Stomach (tissue), 9 donors: ENCODE data around the gene SYNDIG1. TPM values are rescaled to one million over a fixed set of nuclear protein-coding genes. Genes with fewer than 3 reads are reported as not detected.

Source experiments
- DNase-seq, 2 donors: peaks; one replicate each; pipeline versions ENCODE4 v3.0.0 to v3.0.0-alpha.2; 2013 to 2019
- H3K27ac ChIP-seq, 5 donors: fragments of 200-600 bp in 4 of 5; sonication (generic) in 4 of 5; one replicate each; pipeline ENCODE4 v1.5.1; 2013 to 2019; ENCODE audit warnings: mild to moderate bottlenecking in 1 of 5, moderate library complexity in 1 of 5
- H3K27me3 ChIP-seq, 3 donors: fragments of 200-600 bp; sonication (generic); one replicate each; pipeline ENCODE4 v1.5.1; 2017 to 2019; ENCODE audit warnings: mixed run types in 1 of 3
- H3K36me3 ChIP-seq, 4 donors: fragments of 200-600 bp; sonication (generic); 1 replicate in 3 of 4; 2 replicates in 1 of 4; pipeline ENCODE4 v1.5.1; 2016 to 2019
- H3K4me1 ChIP-seq, 4 donors: fragments of 200-600 bp; sonication (generic); one replicate each; pipeline ENCODE4 v1.5.1; 2016 to 2019
- H3K4me3 ChIP-seq, 4 donors: fragments of 200-600 bp; sonication (generic) in 3 of 4; one replicate each; pipeline ENCODE4 v1.5.1; 2016 to 2019; ENCODE audit warnings: mild to moderate bottlenecking in 1 of 4
- H3K9me3 ChIP-seq, 4 donors: fragments of 200-600 bp; sonication (generic); one replicate each; pipeline ENCODE4 v1.5.1; 2016 to 2019
- CTCF ChIP-seq, 7 experiments: fragments of 450-650 bp in 4 of 7; fragments of 200-600 bp in 3 of 7; sonication (generic) in 3 of 7; IDR thresholded peaks; one replicate each; pipeline ENCODE4 v1.5.1; 2016 to 2019; ENCODE audit warnings: antibody characterized with exemption in 7 of 7, control low read depth in 2 of 7, mild to moderate bottlenecking in 1 of 7
- EP300 ChIP-seq: sonication (generic); formaldehyde crosslinking; IDR thresholded peaks from one replicate; pipeline ENCODE4 v1.6.1; 2017; ENCODE audit warnings: antibody characterized with exemption
- POLR2A ChIP-seq, 4 donors: fragments of 450-650 bp; IDR thresholded peaks; one replicate each; pipeline ENCODE4 v1.6.1; 2016; ENCODE audit warnings: antibody characterized with exemption in 4 of 4, control low read depth in 2 of 4, mild to moderate bottlenecking in 1 of 4, moderate library complexity in 1 of 4
- POLR2AphosphoS5 ChIP-seq, 3 donors: sonication (generic); formaldehyde crosslinking; IDR thresholded peaks; one replicate each; pipeline ENCODE4 v1.6.1; 2016; ENCODE audit warnings: antibody characterized with exemption in 3 of 3
- WGBS, 5 donors: extraction: QIAGEN DNeasy Blood & Tissue Kit in 3 of 5; methylation state at CpG; one replicate each; pipeline versions ENCODE4 v1.1.5 to v1.1.7; 2013 to 2018; 5-methylcytosine and 5-hydroxymethylcytosine counted together
- intact Hi-C: fragments of 100-400 bp; cut with DNase I; formaldehyde crosslinking; loops from one replicate; pipeline ENCODE4 v1.15.1; 2023; ENCODE audit warnings: low total_unique reads
- polyA plus RNA-seq, 3 donors: library from polyadenylated mRNA; stranded (reverse); fragments of 200-250 nt; gene quantifications; one replicate each; pipeline ENCODE4 v1.2.3, GENCODE V29; 2013
- total RNA-seq, 5 donors: library from RNA; depleted of rRNA; stranded (reverse); fragments of >200 nt; gene quantifications; one replicate each; pipeline versions ENCODE4 v1.1.0 to v1.2.3, GENCODE V29; 2014 to 2016
- donor health status: healthy with polysubstance abuse.
- donor health status: Bipolar disorder and iron deficiency.
- donor health status: healthy.

SYNDIG1 gene
- total and polyA plus RNA-seq, 8 donors, result 0.29 to 2.0 (median 0.89) TPM; not detected in 4

GRCh38 chr20:24559114-24559732 lies 89.8 kb downstream of the SYNDIG1 start:
- intact Hi-C loops, result no loop called here
- no peak overlapping the region for H3K27ac ChIP-seq
- no peaks in the 10 kb centered on the region for H3K36me3 ChIP-seq
- DNase-seq, result no peak
- H3K9me3 ChIP-seq, result peaks cover 0 to 11% (median 5%) of the 10 kb centered on the region in 4 donors
- no peaks in the 10 kb centered on the region for H3K4me1 ChIP-seq
- no peaks in the 10 kb centered on the region for H3K27me3 ChIP-seq
- 67 to 74% (median 69%) methylated on average over 2 of the region's 2 CpGs for WGBS, 5 donors
- no peak overlapping the region for H3K4me3 ChIP-seq
- TF ChIP-seq CTCF (IDR thresholded peaks at IDR 0.05) (no peak), POLR2A (IDR thresholded peaks at IDR 0.05) (no peak), POLR2AphosphoS5 (IDR thresholded peaks at IDR 0.05) (no peak)

- Histone ChIP-seq H3K9me3 (peaks cover 0 to 11% (median 5%) of the 10 kb centered on the region in 4 donors), H3K27ac (no peak overlapping the region), H3K4me1 (no peaks in the 10 kb centered on the region), H3K4me3 (no peak overlapping the region), H3K36me3 (no peaks in the 10 kb centered on the region), H3K27me3 (peaks cover 0 to 4% (median 0%) of the 10 kb centered on the region in 3 donors)
- intact Hi-C loops, result no loop called here
- DNase-seq, result no peak
- TF ChIP-seq POLR2A (IDR thresholded peaks at IDR 0.05) (no peak), POLR2AphosphoS5 (IDR thresholded peaks at IDR 0.05) (no peak), CTCF (IDR thresholded peaks at IDR 0.05) (no peak), EP300 (no peak)
- 56 to 74% (median 67%) methylated on average over 5 of the region's 5 CpGs for WGBS, 5 donors
Observed at GRCh38 chr20:24560571-24561491, 91.4 kb downstream of the SYNDIG1 start.

- H3K4me1 ChIP-seq, result no peaks in the 10 kb centered on the region
- no peak for TF ChIP-seq CTCF (IDR thresholded peaks at IDR 0.05)
- no peak for TF ChIP-seq EP300
- TF ChIP-seq POLR2A (IDR thresholded peaks at IDR 0.05), result no peak
- TF ChIP-seq POLR2AphosphoS5 (IDR thresholded peaks at IDR 0.05), result no peak
- no peak overlapping the region for H3K27ac ChIP-seq
- peaks cover 0 to 20% (median 5%) of the 10 kb centered on the region in 4 donors for H3K9me3 ChIP-seq
- WGBS, 5 donors, result 84 to 94% (median 90%) methylated on average over 2 of the region's 2 CpGs
- no peak overlapping the region for H3K4me3 ChIP-seq
- intact Hi-C loops, result no loop called here
- H3K27me3 ChIP-seq, result peaks cover 0 to 4% (median 0%) of the 10 kb centered on the region in 3 donors
- DNase-seq, result no peak
- no peaks in the 10 kb centered on the region for H3K36me3 ChIP-seq
Observed at GRCh38 chr20:24565835-24566351, 96.5 kb downstream of the SYNDIG1 start.

- H3K36me3 ChIP-seq, result no peaks in the 10 kb centered on the region
- WGBS, 5 donors, result 76 to 86% (median 85%) methylated on average over 1 to 7 of the region's 7 CpGs
- intact Hi-C loops, result no loop called here
- no peak for DNase-seq
- peaks cover 0 to 20% (median 5%) of the 10 kb centered on the region in 4 donors for H3K9me3 ChIP-seq
- H3K4me3 ChIP-seq, result no peak overlapping the region
- peaks cover 0 to 4% (median 0%) of the 10 kb centered on the region in 3 donors for H3K27me3 ChIP-seq
- H3K4me1 ChIP-seq, result no peaks in the 10 kb centered on the region
- H3K27ac ChIP-seq, result no peak overlapping the region
- no peak for TF ChIP-seq CTCF (IDR thresholded peaks at IDR 0.05)
- TF ChIP-seq POLR2AphosphoS5 (IDR thresholded peaks at IDR 0.05), result no peak
- TF ChIP-seq EP300, result no peak
- TF ChIP-seq POLR2A (IDR thresholded peaks at IDR 0.05), result no peak
Observed at GRCh38 chr20:24566656-24567055, 97.2 kb downstream of the SYNDIG1 start.
